ENCODE data around the gene NPPC.
"Not testable (repeated sequence)": the region's sequence is repeated elsewhere in the genome, so short reads cannot be mapped to it uniquely, and the experiment has no call there.

The NPPC gene

GRCh38 chr2:231919341-231920035 lies 6.7 kb downstream of the NPPC start:
- DNase-seq: no peak

- DNase-seq: no peak
Measured at GRCh38 chr2:231918501-231919330, 7.5 kb downstream of the NPPC start.

GRCh38 chr2:231917280-231918066 lies 8.7 kb downstream of the NPPC start:
- no peak for DNase-seq

- DNase-seq: no peak
Measured at GRCh38 chr2:231914077-231914690, 12.0 kb downstream of the NPPC start.

GRCh38 chr2:231911381-231911780 lies 14.8 kb downstream of the NPPC start:
- DNase-seq: no peak

- no peak for DNase-seq
Measured at GRCh38 chr2:231910771-231911170, 15.4 kb downstream of the NPPC start.

- not testable (repeated sequence) for DNase-seq
Measured at GRCh38 chr2:231910161-231910560, 16.0 kb downstream of the NPPC start.

- no peak for DNase-seq
Measured at GRCh38 chr2:231909631-231910030, 16.6 kb downstream of the NPPC start.

GRCh38 chr2:231908584-231908983 lies 17.6 kb downstream of the NPPC start:
- DNase-seq: no peak

- DNase-seq: no peak
Measured at GRCh38 chr2:231907765-231908164, 18.4 kb downstream of the NPPC start.

GRCh38 chr2:231905026-231905425 lies 21.2 kb downstream of the NPPC start:
- DNase-seq: no peak

GRCh38 chr2:231904161-231904611 lies 22.0 kb downstream of the NPPC start:
- peak in 1 of 2 experiments; percentile 10 for DNase-seq

- DNase-seq: no peak
Measured at GRCh38 chr2:231902598-231902997, 23.6 kb downstream of the NPPC start.

GRCh38 chr2:231900972-231901371 lies 25.2 kb downstream of the NPPC start:
- DNase-seq: no peak

- peak in 1 of 2 experiments; percentile 77 for DNase-seq
Measured at GRCh38 chr2:231900486-231900942, 25.7 kb downstream of the NPPC start.

- no peak for DNase-seq
Measured at GRCh38 chr2:231894566-231895380, 31.4 kb downstream of the NPPC start.

GRCh38 chr2:231891514-231891905 lies 34.7 kb downstream of the NPPC start:
- no peak for DNase-seq

- DNase-seq: peak in 1 of 2 experiments; percentile 6
Measured at GRCh38 chr2:231890896-231891513, 35.2 kb downstream of the NPPC start.

- DNase-seq: no peak
Measured at GRCh38 chr2:231887756-231888155, 38.4 kb downstream of the NPPC start.

- DNase-seq: no peak
Measured at GRCh38 chr2:231886071-231886681, 40.0 kb downstream of the NPPC start.
